Measurements from ENCODE around the gene CHD9. TPM values are rescaled to one million over a fixed set of nuclear protein-coding genes. Genes with fewer than 3 reads are reported as not detected.
"Not testable (repeated sequence)": the region's sequence is repeated elsewhere in the genome, so short reads cannot be mapped to it uniquely, and the experiment has no call there.

The CHD9 gene
- polyA plus RNA-seq, 3 donors = 15.8 to 26.1 (median 22.5) TPM

DNA sequence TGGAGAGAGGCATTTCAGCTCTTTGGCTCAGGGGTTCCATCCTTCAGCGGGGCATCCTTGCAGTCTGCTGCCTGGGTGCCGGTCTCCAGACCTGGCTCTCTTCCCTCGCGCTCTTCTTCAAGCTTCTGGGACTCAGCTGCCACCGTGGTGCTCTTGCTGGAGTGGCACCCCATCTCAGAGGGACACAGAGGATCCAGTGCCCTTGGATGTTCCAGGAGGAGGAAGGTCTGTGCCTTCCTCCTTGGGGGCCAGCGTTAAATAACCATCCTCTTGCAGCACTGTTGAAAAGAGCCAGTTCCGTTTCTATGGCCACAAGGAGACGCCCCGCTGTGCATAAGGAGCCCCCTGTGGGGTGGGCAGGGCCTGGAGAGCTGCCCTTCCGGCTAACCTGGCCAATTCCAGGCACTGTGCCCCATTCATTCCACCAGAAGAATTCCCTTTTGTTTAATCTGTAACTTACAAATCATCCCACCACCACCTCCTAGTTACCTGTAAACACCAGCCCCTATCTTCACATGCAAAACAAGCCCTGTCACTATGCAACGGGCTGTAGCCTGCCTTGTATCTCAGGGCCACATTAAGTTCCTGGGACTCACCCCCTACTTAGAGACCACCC lies 10.7 kb upstream of the CHD9 start:
- no peaks in the 10 kb centered on the region for H3K79me2 ChIP-seq (ENCODE audit: insufficient read depth, low read length)
- no peak overlapping the region for H2AFZ ChIP-seq (ENCODE audit: insufficient read depth, low read depth, low read length, poor library complexity, severe bottlenecking)
- H3K4me1 ChIP-seq (ENCODE audit: control insufficient read depth in 1 of 2, insufficient read depth in 2 of 2, low read length in 2 of 2) = peaks cover 6 to 11% of the 10 kb centered on the region in 2 donors
- Mint-ChIP-seq H3K9me3 (peaks cover 0 to 3% (median 0%) of the 10 kb centered on the region in 7 donors), H3K36me3 (no peaks in the 10 kb centered on the region), H3K27me3 (ENCODE audit: low read depth in 3 of 3) (peaks cover 0 to 4% (median 0%) of the 10 kb centered on the region in 3 donors), H3K4me3 (no peak overlapping the region), H3K27ac (no peak overlapping the region), H3K4me1 (peaks cover 15% of the 10 kb centered on the region)
- no peaks in the 10 kb centered on the region for H4K20me1 ChIP-seq (ENCODE audit: insufficient read depth, low read length)
- H3K27me3 ChIP-seq (ENCODE audit: control insufficient read depth in 2 of 2, insufficient read depth in 2 of 2, low read length in 2 of 2) = no peaks in the 10 kb centered on the region
- DNase-seq = no peak
- TF ChIP-seq, protein P1, sequence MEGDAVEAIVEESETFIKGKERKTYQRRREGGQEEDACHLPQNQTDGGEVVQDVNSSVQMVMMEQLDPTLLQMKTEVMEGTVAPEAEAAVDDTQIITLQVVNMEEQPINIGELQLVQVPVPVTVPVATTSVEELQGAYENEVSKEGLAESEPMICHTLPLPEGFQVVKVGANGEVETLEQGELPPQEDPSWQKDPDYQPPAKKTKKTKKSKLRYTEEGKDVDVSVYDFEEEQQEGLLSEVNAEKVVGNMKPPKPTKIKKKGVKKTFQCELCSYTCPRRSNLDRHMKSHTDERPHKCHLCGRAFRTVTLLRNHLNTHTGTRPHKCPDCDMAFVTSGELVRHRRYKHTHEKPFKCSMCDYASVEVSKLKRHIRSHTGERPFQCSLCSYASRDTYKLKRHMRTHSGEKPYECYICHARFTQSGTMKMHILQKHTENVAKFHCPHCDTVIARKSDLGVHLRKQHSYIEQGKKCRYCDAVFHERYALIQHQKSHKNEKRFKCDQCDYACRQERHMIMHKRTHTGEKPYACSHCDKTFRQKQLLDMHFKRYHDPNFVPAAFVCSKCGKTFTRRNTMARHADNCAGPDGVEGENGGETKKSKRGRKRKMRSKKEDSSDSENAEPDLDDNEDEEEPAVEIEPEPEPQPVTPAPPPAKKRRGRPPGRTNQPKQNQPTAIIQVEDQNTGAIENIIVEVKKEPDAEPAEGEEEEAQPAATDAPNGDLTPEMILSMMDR (IDR thresholded peaks at IDR 0.05) = no peak
- no peak overlapping the region for H3K27ac ChIP-seq (ENCODE audit: low read depth in 1 of 2, low read length in 2 of 2)
- no peaks in the 10 kb centered on the region for H3K9me3 ChIP-seq (replicated peaks in 1 of 2; ENCODE audit: control insufficient read depth in 1 of 2, insufficient read depth in 1 of 2, low read length in 2 of 2)
- intact Hi-C loops (cut with micrococcal nuclease) = no loop called here
- H3K4me2 ChIP-seq (replicated peaks; ENCODE audit: extremely low read depth, low read length, poor library complexity, severe bottlenecking) = no peak overlapping the region
- H3K4me3 ChIP-seq (replicated peaks in 1 of 3; ENCODE audit: low read depth in 2 of 3, low read length in 3 of 3) = no peak overlapping the region
- H3K9ac ChIP-seq (ENCODE audit: insufficient read depth, low read length, poor library complexity, severe bottlenecking) = no peak overlapping the region
- no peaks in the 10 kb centered on the region for H3K36me3 ChIP-seq (replicated peaks in 1 of 2; ENCODE audit: control insufficient read depth in 1 of 2, insufficient read depth in 2 of 2, low read length in 2 of 2)
- 86% methylated on average over 9 of the region's 11 CpGs for WGBS (ENCODE audit: insufficient coverage)

DNA sequence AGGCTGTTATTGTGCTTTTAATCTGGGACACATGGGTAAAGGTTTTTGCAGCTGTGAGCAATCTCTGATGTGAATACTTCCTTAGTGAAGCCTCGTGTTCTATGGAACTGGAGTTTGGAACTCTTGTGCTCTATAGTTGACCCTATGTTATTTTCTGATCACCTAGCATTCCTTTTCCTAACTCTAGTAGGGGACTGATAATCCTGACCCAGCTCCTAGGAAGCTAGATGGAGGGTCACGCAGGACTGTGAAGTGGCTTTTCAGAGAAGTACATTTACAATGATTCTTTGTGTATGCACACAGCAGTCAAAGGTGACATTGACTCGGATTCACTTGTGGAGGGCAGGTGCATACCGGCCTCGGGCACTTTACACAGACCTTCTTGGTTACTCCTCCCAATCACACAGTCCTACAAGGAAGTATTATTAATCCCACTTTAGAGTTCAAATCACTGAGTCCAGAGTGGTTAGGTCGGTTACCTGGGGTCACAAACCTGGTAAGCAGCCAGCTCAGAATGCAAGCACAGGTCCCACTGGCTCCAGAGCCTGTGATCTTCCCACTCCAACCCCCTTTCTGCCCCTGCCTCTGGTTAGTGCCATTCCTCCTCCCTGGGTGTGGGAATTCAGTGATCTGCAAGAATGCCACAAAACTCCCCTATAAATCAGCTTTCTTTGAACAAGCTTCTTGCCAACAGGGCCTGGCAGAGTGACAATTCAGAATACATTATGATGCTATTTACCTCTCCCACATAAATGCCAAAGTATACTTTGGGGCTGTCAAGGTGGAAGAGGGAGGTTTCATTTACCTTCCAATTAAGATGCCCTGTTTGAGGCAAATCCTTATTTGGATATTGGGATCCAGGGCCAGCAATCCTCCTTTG lies 9.2 kb upstream of the CHD9 start:
- WGBS (ENCODE audit: insufficient coverage) = 96% methylated on average over 4 of the region's 6 CpGs

DNA sequence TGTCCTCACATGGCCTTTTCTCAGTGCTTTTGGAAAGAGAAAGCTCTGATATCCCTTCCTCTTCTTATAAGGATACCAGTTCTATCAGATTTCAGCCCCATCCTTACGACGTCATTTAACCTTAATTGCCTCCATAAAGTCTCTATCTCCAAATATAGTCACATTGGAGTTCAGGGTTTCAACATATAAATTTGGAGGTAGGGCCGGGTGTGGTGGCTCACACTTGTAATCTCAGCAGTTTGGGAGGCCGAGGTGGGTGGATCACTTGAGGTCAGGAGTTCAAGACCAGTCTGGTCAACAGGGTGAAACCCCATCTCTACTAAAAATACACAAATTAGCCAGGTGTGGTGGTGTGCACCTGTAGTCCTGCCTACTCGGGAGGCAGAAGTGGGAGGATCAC lies 7.3 kb upstream of the CHD9 start:
- not testable (repeated sequence) for H3K27me3 ChIP-seq (ENCODE audit: control insufficient read depth in 2 of 2, insufficient read depth in 2 of 2, low read length in 2 of 2); H3K36me3 ChIP-seq (replicated peaks in 1 of 2; ENCODE audit: control insufficient read depth in 1 of 2, insufficient read depth in 2 of 2, low read length in 2 of 2); H3K9me3 Mint-ChIP-seq; H3K27me3 Mint-ChIP-seq (ENCODE audit: low read depth in 3 of 3); DNase-seq; H3K36me3 Mint-ChIP-seq; H4K20me1 ChIP-seq (ENCODE audit: insufficient read depth, low read length); H3K4me3 ChIP-seq (replicated peaks in 1 of 3; ENCODE audit: low read depth in 2 of 3, low read length in 3 of 3); H3K27ac Mint-ChIP-seq; H2AFZ ChIP-seq (ENCODE audit: insufficient read depth, low read depth, low read length, poor library complexity, severe bottlenecking); H3K4me1 Mint-ChIP-seq; H3K4me3 Mint-ChIP-seq; H3K9me3 ChIP-seq (replicated peaks in 1 of 2; ENCODE audit: control insufficient read depth in 1 of 2, insufficient read depth in 1 of 2, low read length in 2 of 2); H3K9ac ChIP-seq (ENCODE audit: insufficient read depth, low read length, poor library complexity, severe bottlenecking); H3K4me1 ChIP-seq (ENCODE audit: control insufficient read depth in 1 of 2, insufficient read depth in 2 of 2, low read length in 2 of 2); H3K79me2 ChIP-seq (ENCODE audit: insufficient read depth, low read length); H3K27ac ChIP-seq (ENCODE audit: low read depth in 1 of 2, low read length in 2 of 2); H3K4me2 ChIP-seq (replicated peaks; ENCODE audit: extremely low read depth, low read length, poor library complexity, severe bottlenecking)
- WGBS (ENCODE audit: insufficient coverage) = no CpG with 5 or more reads among the region's 5 CpGs
- intact Hi-C loops (cut with micrococcal nuclease) = loop anchor here in 1 of 2 donors (5.0 kb wide), 1 partner anchor 160 kb away; no protein-coding TSS in a partner anchor

More for the DNA sequence above, 9.2 kb upstream of the CHD9 start:
- Mint-ChIP-seq H3K9me3 (peaks cover 0 to 3% (median 0%) of the 10 kb centered on the region in 7 donors), H3K4me1 (peaks cover 15% of the 10 kb centered on the region), H3K4me3 (no peak overlapping the region), H3K36me3 (no peaks in the 10 kb centered on the region), H3K27me3 (ENCODE audit: low read depth in 3 of 3) (peaks cover 2 to 4% (median 3%) of the 10 kb centered on the region in 3 donors), H3K27ac (peak overlapping the region in 1 of 7 donors; percentile 47)
- Histone ChIP-seq H3K27me3 (ENCODE audit: control insufficient read depth in 2 of 2, insufficient read depth in 2 of 2, low read length in 2 of 2) (no peaks in the 10 kb centered on the region), H3K9me3 (replicated peaks in 1 of 2; ENCODE audit: control insufficient read depth in 1 of 2, insufficient read depth in 1 of 2, low read length in 2 of 2) (no peaks in the 10 kb centered on the region), H3K36me3 (replicated peaks in 1 of 2; ENCODE audit: control insufficient read depth in 1 of 2, insufficient read depth in 2 of 2, low read length in 2 of 2) (no peaks in the 10 kb centered on the region), H3K27ac (ENCODE audit: low read depth in 1 of 2, low read length in 2 of 2) (no peak overlapping the region), H3K4me3 (replicated peaks in 1 of 3; ENCODE audit: low read depth in 2 of 3, low read length in 3 of 3) (no peak overlapping the region), H4K20me1 (ENCODE audit: insufficient read depth, low read length) (no peaks in the 10 kb centered on the region), H3K4me1 (ENCODE audit: control insufficient read depth in 1 of 2, insufficient read depth in 2 of 2, low read length in 2 of 2) (peaks cover 6 to 11% of the 10 kb centered on the region in 2 donors), H3K4me2 (replicated peaks; ENCODE audit: extremely low read depth, low read length, poor library complexity, severe bottlenecking) (no peak overlapping the region), H2AFZ (ENCODE audit: insufficient read depth, low read depth, low read length, poor library complexity, severe bottlenecking) (no peak overlapping the region), H3K79me2 (ENCODE audit: insufficient read depth, low read length) (no peaks in the 10 kb centered on the region), H3K9ac (ENCODE audit: insufficient read depth, low read length, poor library complexity, severe bottlenecking) (no peak overlapping the region)
- intact Hi-C loops (cut with micrococcal nuclease) = loop anchor here in 1 of 2 donors (5.0 kb wide), 1 partner anchor 162 kb away; no protein-coding TSS in a partner anchor
- DNase-seq = no peak
- TF ChIP-seq, protein P1 (IDR thresholded peaks at IDR 0.05) = no peak
